Fibroblast of skin of right biceps (primary cell): ENCODE results near the gene DNAH17.

Source experiments
- DNase-seq: peaks from one replicate; pipeline ENCODE4 v3.0.0-alpha.2; 2013

The DNAH17 gene

GRCh38 chr17:78573955-78574354 lies 3.2 kb downstream of the DNAH17 start:
- DNase-seq: no peak

- DNase-seq: no peak
These were observed 4.7 kb downstream of the DNAH17 start for GRCh38 chr17:78572239-78573205.

DNA sequence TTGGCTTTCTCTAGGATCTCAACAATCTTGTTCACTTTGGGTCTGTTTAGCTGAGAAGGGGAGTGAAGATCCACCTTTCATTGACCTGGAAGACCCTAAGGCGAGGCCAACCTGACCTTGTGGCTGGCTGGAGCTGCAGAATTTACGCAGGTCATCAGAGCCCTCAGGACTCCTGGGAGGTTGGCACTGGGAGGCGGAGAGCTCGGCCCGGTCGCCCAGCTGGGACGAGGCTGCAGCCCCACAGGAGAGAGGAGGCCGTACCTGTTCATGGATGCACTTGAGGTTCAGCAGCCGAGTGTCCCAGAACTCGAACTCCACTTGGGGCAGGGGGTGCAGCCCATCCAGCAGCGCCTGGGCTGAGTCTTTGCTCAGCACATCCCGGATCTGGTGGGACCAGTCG lies 5.9 kb downstream of the DNAH17 start:
- no peak for DNase-seq

- peak; percentile 30 for DNase-seq
These were observed 8.6 kb downstream of the DNAH17 start for GRCh38 chr17:78568494-78569115.

DNA sequence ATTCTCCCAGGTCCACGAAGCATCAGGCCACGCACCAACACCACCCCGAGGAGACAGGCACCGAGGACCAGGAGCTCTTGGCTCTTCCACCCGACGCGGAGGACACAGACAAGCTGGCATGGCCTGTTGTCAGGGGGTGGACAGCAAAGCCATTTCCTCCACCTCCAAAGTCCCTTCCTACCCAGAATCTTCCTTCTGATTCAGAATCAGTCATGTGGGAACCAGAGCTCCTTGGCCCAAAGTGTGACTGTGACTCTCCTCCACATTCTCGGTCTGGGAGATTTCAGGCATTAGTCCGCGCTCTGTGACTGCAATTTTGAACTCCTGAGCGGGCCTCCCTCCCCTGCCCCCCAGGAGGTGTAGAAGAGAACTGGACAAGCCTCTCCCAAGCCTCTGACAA lies 9.2 kb downstream of the DNAH17 start:
- no peak for DNase-seq

DNA sequence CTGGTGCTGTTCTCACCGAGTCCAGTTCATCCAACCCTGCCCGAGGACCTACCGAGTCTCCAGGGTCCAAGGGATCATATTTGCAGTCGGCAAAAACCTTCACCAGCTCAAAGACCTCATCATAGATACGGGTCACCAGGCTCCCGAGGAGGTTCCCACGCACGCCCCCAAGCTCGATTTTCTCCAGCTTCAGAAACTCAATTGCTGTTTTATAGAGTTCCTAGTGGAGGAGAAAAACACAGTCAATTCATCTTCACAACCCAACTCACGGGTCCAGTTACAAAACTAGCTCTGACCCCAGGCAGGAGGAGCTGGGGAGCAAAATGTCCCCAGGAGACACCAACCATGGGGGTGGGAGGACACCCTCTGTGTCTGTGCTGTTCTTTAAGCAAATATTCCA lies 10.2 kb downstream of the DNAH17 start:
- no peak for DNase-seq

GRCh38 chr17:78563189-78564145 lies 13.7 kb downstream of the DNAH17 start:
- DNase-seq: no peak

- no peak for DNase-seq
These were observed 14.5 kb downstream of the DNAH17 start for GRCh38 chr17:78562734-78563133.

DNA sequence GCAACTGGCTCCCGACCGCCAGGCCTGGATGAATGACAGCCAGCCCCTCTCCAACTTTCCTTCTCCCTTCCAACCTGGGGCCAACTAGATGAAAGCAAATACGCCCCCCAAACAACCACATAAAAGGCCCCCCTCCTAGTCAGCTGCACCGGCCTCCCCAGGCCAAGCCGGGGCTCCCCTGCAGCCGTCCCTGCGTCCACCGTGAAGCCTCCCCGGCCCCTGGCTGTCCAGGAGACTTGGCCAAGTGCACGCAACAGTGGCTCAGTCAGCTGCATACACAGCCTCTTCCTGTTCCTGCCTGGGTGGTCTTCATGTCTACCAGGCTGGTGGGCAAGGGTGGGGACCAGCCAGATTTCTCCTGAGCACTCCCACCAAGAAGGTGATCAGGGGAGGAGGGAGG lies 16.0 kb downstream of the DNAH17 start:
- DNase-seq: no peak

GRCh38 chr17:78560731-78561130 lies 16.5 kb downstream of the DNAH17 start:
- no peak for DNase-seq

DNA sequence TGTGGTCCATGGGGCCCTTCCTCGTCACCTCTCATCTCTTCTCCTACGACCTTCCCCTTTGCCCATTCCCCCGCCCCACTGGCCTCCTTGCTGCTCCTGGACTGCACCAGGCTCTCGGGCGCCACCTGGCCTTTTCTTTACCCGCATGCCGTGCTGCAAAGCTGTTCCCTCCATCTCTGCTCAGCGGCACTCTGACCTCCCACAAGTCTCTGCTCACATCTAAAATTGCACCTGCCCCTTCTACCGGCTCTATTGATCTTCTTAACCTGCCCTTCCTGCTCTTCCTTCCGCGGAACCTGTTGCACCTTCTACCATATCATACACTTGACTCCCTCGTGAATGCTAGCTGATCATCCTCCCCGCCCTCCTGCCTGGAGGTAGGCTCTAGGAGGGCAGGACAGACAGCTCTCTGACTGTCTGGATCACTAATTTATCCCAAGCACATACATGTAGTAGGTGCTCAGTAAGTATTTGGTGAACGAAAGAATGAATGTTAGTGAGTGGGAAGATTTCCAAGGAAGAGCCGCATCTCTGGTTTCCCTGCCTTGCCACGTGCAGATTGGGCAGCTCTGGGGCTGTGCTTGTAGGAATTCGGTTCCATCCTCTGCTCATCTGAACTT lies 17.3 kb downstream of the DNAH17 start:
- DNase-seq: no peak

- DNase-seq: no peak
These were observed 18.2 kb downstream of the DNAH17 start for GRCh38 chr17:78558989-78559388.

- DNase-seq: peak; percentile 24
These were observed 18.9 kb downstream of the DNAH17 start for GRCh38 chr17:78558181-78558850.

GRCh38 chr17:78557598-78558039 lies 19.6 kb downstream of the DNAH17 start:
- peak; percentile 83 for DNase-seq

- no peak for DNase-seq
These were observed 20.4 kb downstream of the DNAH17 start for GRCh38 chr17:78556812-78557211.

- DNase-seq: no peak
These were observed 21.3 kb downstream of the DNAH17 start for GRCh38 chr17:78555746-78556401.

GRCh38 chr17:78550464-78550863 lies 26.7 kb downstream of the DNAH17 start:
- no peak for DNase-seq

DNA sequence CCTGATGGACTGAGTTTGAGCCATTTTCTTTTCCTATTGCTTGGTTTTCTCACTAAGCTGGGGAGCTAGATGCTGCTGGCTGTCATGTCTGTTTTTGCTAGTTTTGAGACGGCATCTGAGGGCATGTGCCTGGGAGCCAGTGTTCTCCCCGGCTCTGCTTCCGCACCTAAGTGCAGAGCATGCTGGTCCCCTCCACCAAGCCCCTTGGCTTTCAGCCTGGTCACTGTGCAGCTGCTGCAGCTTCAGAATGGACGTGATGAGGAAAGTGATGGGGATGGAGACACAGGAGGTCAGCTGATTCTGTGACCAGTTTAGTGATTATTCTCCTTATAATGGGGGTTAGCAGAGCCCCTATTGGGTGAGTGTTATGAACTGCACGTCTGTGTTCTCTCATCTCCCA lies 28.5 kb downstream of the DNAH17 start:
- DNase-seq: no peak

- DNase-seq: no peak
These were observed 30.2 kb downstream of the DNAH17 start for GRCh38 chr17:78547035-78547434.

DNA sequence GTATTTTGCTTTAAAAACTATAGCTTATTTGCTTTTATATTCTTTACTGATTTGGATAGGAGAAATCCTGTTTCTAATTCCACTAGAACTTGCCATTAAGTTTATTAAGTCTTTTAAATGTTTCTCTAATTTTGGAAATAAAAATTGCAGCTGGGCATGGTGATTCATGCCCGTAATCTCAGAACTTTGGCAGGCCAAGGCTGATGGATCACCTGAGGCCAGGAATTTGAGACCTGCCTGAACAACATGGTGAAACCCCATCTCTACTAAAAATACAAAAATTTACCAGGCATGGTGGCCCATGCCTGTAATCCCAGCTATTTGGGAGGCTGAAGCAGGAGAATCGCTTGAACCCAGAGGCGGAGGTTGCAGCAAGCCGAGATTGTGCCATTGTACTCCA lies 30.7 kb downstream of the DNAH17 start:
- no peak for DNase-seq
